Smooth muscle cell (in vitro differentiated cells): ENCODE results near the gene OSCAR. TPM values are rescaled to one million over a fixed set of nuclear protein-coding genes. Genes with fewer than 3 reads are reported as not detected.

Source experiments
- DNase-seq: peaks from one replicate; lab custom pipeline; 2025; ENCODE audit not compliant: unreplicated experiment; lab: John Stamatoyannopoulos, UW
- H2AFZ ChIP-seq: fragments of 200-600 bp; sonication (generic); 2 replicates; pipeline ENCODE4 v1.6.0; 2016; ENCODE audit warnings: antibody characterized with exemption, low read depth, mild to moderate bottlenecking
- H3F3A ChIP-seq: fragments of 200-600 bp; sonication (generic); 2 replicates; pipeline ENCODE4 v1.6.0; 2017; ENCODE audit warnings: antibody characterized with exemption, low read depth
- H3K27ac ChIP-seq: fragments of 200-600 bp; sonication (generic); 2 replicates; pipeline ENCODE4 v1.5.1; 2016; ENCODE audit warnings: low read depth, mild to moderate bottlenecking
- H3K27me3 ChIP-seq: fragments of 200-600 bp; sonication (generic); 2 replicates; pipeline ENCODE4 v1.6.1; 2016; ENCODE audit warnings: low read depth, mild to moderate bottlenecking
- H3K36me3 ChIP-seq: fragments of 200-600 bp; sonication (generic); 2 replicates; pipeline ENCODE4 v1.5.1; 2016; ENCODE audit warnings: low read depth
- H3K4me1 ChIP-seq: fragments of 200-600 bp; sonication (generic); 2 replicates; pipeline ENCODE4 v1.5.1; 2016; ENCODE audit warnings: low read depth
- H3K4me2 ChIP-seq: fragments of 200-600 bp; sonication (generic); 2 replicates; pipeline ENCODE4 v1.6.0; 2016; ENCODE audit warnings: mild to moderate bottlenecking
- H3K4me3 ChIP-seq: fragments of 200-600 bp; sonication (generic); 2 replicates; pipeline ENCODE4 v1.5.1; 2016; ENCODE audit warnings: mild to moderate bottlenecking
- H3K79me2 ChIP-seq: fragments of 200-600 bp; sonication (generic); 2 replicates; pipeline ENCODE4 v1.6.0; 2016; ENCODE audit warnings: low read depth, mild to moderate bottlenecking
- H3K9ac ChIP-seq: fragments of 200-600 bp; sonication (generic); 2 replicates; pipeline ENCODE4 v1.6.0; 2016; ENCODE audit warnings: low read depth
- H3K9me3 ChIP-seq: fragments of 200-600 bp; sonication (generic); replicated peaks from 2 replicates; pipeline ENCODE4 v1.5.1; 2016; ENCODE audit warnings: low read depth
- H4K20me1 ChIP-seq: fragments of 200-600 bp; sonication (generic); 2 replicates; pipeline ENCODE4 v1.6.0; 2016; ENCODE audit warnings: low read depth
- CTCF ChIP-seq: fragments of 200-600 bp; sonication (generic); IDR thresholded peaks from 2 replicates; pipeline ENCODE4 v1.5.1; 2017; ENCODE audit warnings: borderline replicate concordance, mild to moderate bottlenecking, antibody characterized with exemption; ENCODE audit not compliant: insufficient read depth, poor library complexity, severe bottlenecking
- WGBS: methylation state at CpG from one replicate; pipeline ENCODE4 v1.1.7; 2016; ENCODE audit warnings: low lambda C conversion rate; 5-methylcytosine and 5-hydroxymethylcytosine counted together
- polyA plus RNA-seq: library from polyadenylated mRNA; unstranded; fragments of >200 nt; fragmentation: Nextera tagmentation; extraction: Ambion mirVana; gene quantifications from 2 replicates; pipeline ENCODE4 v1.2.1, GENCODE V29; 2016
- total RNA-seq: library from RNA; depleted of rRNA; stranded (reverse); fragments of >200 nt; gene quantifications from 2 replicates; pipeline ENCODE4 v1.2.3, GENCODE V29; 2014

Gene OSCAR
- total and polyA plus RNA-seq, 2 experiments from 2014 or later = 0.90 TPM; not detected in 1

DNA sequence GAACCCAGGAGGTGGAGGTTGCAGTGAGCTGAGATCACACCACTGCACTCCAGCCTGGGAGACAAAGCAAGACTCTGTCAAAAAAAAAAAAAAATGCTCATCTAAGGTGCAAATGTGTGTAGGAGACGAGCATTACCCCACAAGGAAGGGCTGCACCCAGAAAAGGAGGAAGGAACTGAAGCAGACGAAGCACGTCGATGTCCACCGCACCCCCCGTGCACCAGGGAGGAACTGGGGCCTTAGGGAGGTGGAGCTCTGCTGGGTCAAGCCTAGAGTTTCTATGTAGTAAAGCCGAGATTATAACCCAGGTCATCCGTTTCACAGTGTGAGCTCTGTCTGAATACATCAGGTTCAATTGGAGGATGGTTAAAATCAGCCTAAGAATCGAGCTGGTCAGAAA lies 38.0 kb downstream of the OSCAR start:
- Histone ChIP-seq H3K79me2 (no peaks in the 10 kb centered on the region), H3K27ac (no peak overlapping the region), H3K9me3 (no peaks in the 10 kb centered on the region)

GRCh38 chr19:54047616-54048015 lies 53.0 kb downstream of the OSCAR start:
- Histone ChIP-seq H3K27me3 (no peaks in the 10 kb centered on the region), H3K4me2 (no peak overlapping the region), H3K4me1 (no peaks in the 10 kb centered on the region), H3K36me3 (no peaks in the 10 kb centered on the region), H3K4me3 (no peak overlapping the region), H3F3A (no peaks in the 10 kb centered on the region), H3K9ac (no peak overlapping the region), H4K20me1 (no peaks in the 10 kb centered on the region), H3K79me2 (no peaks in the 10 kb centered on the region), H3K27ac (no peak overlapping the region), H2AFZ (no peak overlapping the region), H3K9me3 (no peaks in the 10 kb centered on the region)
- WGBS = 95% methylated on average over 4 of the region's 4 CpGs
- no peak for TF ChIP-seq CTCF
- no peak for DNase-seq

More for the DNA sequence above, 38.0 kb downstream of the OSCAR start:
- no peak for DNase-seq
- H3K4me3 ChIP-seq = no peak overlapping the region
- no peak overlapping the region for H3K4me2 ChIP-seq
- no peak overlapping the region for H3K9ac ChIP-seq
- H3K4me1 ChIP-seq = no peaks in the 10 kb centered on the region
- no peaks in the 10 kb centered on the region for H3K27me3 ChIP-seq
- no peaks in the 10 kb centered on the region for H3F3A ChIP-seq
- no peak overlapping the region for H2AFZ ChIP-seq
- WGBS = 91% methylated on average over 9 of the region's 9 CpGs
- no peaks in the 10 kb centered on the region for H3K36me3 ChIP-seq
- TF ChIP-seq CTCF = no peak
- H4K20me1 ChIP-seq = no peaks in the 10 kb centered on the region

DNA sequence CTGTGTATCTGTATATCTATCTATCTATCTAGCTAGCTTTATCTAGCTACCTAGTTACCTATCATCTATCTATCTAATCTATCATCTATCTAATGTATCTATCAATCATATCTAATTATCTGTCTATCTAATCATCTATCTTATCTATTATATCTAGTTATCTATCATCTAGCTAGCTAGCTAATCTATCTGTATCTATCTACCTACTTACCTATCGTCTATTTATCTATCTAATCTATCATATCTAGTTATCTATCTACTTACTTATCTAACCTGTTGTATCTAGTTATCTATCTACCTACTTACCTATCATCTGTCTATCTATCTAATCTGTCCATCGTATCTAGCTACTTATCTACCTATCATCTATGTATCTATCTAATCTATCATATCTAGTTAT lies 54.8 kb downstream of the OSCAR start:
- no peak overlapping the region for H2AFZ ChIP-seq
- no peak overlapping the region for H3K4me3 ChIP-seq
- no peaks in the 10 kb centered on the region for H3K36me3 ChIP-seq
- H3F3A ChIP-seq = no peaks in the 10 kb centered on the region
- no peak for TF ChIP-seq CTCF
- no peaks in the 10 kb centered on the region for H3K79me2 ChIP-seq
- no peak for DNase-seq
- no peak overlapping the region for H3K4me2 ChIP-seq
- WGBS = 88% methylated on average over 2 of the region's 2 CpGs
- H3K9ac ChIP-seq = no peak overlapping the region
- no peaks in the 10 kb centered on the region for H3K4me1 ChIP-seq
- H3K27ac ChIP-seq = no peak overlapping the region
- H3K9me3 ChIP-seq = no peaks in the 10 kb centered on the region
- H3K27me3 ChIP-seq = no peaks in the 10 kb centered on the region
- no peaks in the 10 kb centered on the region for H4K20me1 ChIP-seq

Other genes starting within 250 kb of the OSCAR start
- 83.8 and 97.6 TPM in 2 replicates for gene MYADM, start 232.9 kb downstream of the OSCAR start, total RNA-seq
- 193 and 247 TPM in 2 replicates for gene MYADM, start 232.9 kb downstream of the OSCAR start, polyA plus RNA-seq
- 0.18 TPM in 1 of 2 replicates, not detected in the other for gene PRKCG, start 218.6 kb downstream of the OSCAR start, total RNA-seq
- gene PRKCG, start 218.6 kb downstream of the OSCAR start, polyA plus RNA-seq = 0.51 and 0.59 TPM in 2 replicates
- 2.3 and 6.1 TPM in 2 replicates for gene CACNG7, start 191.5 kb downstream of the OSCAR start, total RNA-seq
- gene CACNG7, start 191.5 kb downstream of the OSCAR start, polyA plus RNA-seq = 0.59 and 1.3 TPM in 2 replicates
- gene CACNG8, start 137.9 kb downstream of the OSCAR start, total RNA-seq = 0.04 and 0.31 TPM in 2 replicates
- 0.03 and 0.19 TPM in 2 replicates for gene CACNG8, start 137.9 kb downstream of the OSCAR start, polyA plus RNA-seq
- 0.13 TPM in 1 of 2 replicates, not detected in the other for gene CACNG6, start 109.2 kb downstream of the OSCAR start, total RNA-seq
- gene CACNG6, start 109.2 kb downstream of the OSCAR start, polyA plus RNA-seq = not detected in 2 replicates
- not detected in 2 replicates for gene VSTM1, start 36.9 kb downstream of the OSCAR start, total RNA-seq
- gene VSTM1, start 36.9 kb downstream of the OSCAR start, polyA plus RNA-seq = not detected in 2 replicates
- gene TARM1, start 19.4 kb downstream of the OSCAR start, total RNA-seq = not detected in 2 replicates
- not detected in 2 replicates for gene TARM1, start 19.4 kb downstream of the OSCAR start, polyA plus RNA-seq
- gene NDUFA3, start 2.1 kb upstream of the OSCAR start, total RNA-seq = 9.5 and 29.8 TPM in 2 replicates
- 249 and 264 TPM in 2 replicates for gene NDUFA3, start 2.1 kb upstream of the OSCAR start, polyA plus RNA-seq
- gene TFPT, start 14.9 kb upstream of the OSCAR start, total RNA-seq = 14.2 and 17.1 TPM in 2 replicates
- gene TFPT, start 14.9 kb upstream of the OSCAR start, polyA plus RNA-seq = 56.0 and 58.1 TPM in 2 replicates
- gene PRPF31, start 15.0 kb upstream of the OSCAR start, total RNA-seq = 40.9 and 42.8 TPM in 2 replicates
- gene PRPF31, start 15.0 kb upstream of the OSCAR start, polyA plus RNA-seq = 77.1 and 81.2 TPM in 2 replicates
- 12.4 and 14.1 TPM in 2 replicates for gene CNOT3, start 37.0 kb upstream of the OSCAR start, total RNA-seq
- 31.4 and 37.6 TPM in 2 replicates for gene CNOT3, start 37.0 kb upstream of the OSCAR start, polyA plus RNA-seq
- 3.2 and 10.9 TPM in 2 replicates for gene LENG1, start 58.9 kb upstream of the OSCAR start, total RNA-seq
- gene LENG1, start 58.9 kb upstream of the OSCAR start, polyA plus RNA-seq = 14.1 and 17.6 TPM in 2 replicates
- gene TMC4, start 72.4 kb upstream of the OSCAR start, total RNA-seq = 5.9 and 7.3 TPM in 2 replicates
- gene TMC4, start 72.4 kb upstream of the OSCAR start, polyA plus RNA-seq = 6.7 and 28.0 TPM in 2 replicates
- 76.8 and 110 TPM in 2 replicates for gene MBOAT7, start 88.8 kb upstream of the OSCAR start, total RNA-seq
- 106 and 195 TPM in 2 replicates for gene MBOAT7, start 88.8 kb upstream of the OSCAR start, polyA plus RNA-seq
- 45.8 and 53.7 TPM in 2 replicates for gene TSEN34, start 90.5 kb upstream of the OSCAR start, total RNA-seq
- gene TSEN34, start 90.5 kb upstream of the OSCAR start, polyA plus RNA-seq = 79.5 and 91.7 TPM in 2 replicates
- 1,047 and 1,149 TPM in 2 replicates for gene RPS9, start 100.1 kb upstream of the OSCAR start, total RNA-seq
- 347 and 352 TPM in 2 replicates for gene RPS9, start 100.1 kb upstream of the OSCAR start, polyA plus RNA-seq
- not detected in 2 replicates for gene LILRB3, start 122.2 kb upstream of the OSCAR start, total RNA-seq
- gene LILRB3, start 122.2 kb upstream of the OSCAR start, polyA plus RNA-seq = 0.06 and 0.70 TPM in 2 replicates
- gene LILRA6, start 142.0 kb upstream of the OSCAR start, total RNA-seq = not detected in 2 replicates
- gene LILRA6, start 142.0 kb upstream of the OSCAR start, polyA plus RNA-seq = not detected in 2 replicates
- not detected in 2 replicates for gene LILRB5, start 156.5 kb upstream of the OSCAR start, total RNA-seq
- gene LILRB5, start 156.5 kb upstream of the OSCAR start, polyA plus RNA-seq = not detected in 2 replicates
- gene LILRB2, start 180.3 kb upstream of the OSCAR start, total RNA-seq = not detected in 2 replicates
- gene LILRB2, start 180.3 kb upstream of the OSCAR start, polyA plus RNA-seq = not detected in 2 replicates
- gene LILRA5, start 212.4 kb upstream of the OSCAR start, total RNA-seq = not detected in 2 replicates
- not detected in 2 replicates for gene LILRA5, start 212.4 kb upstream of the OSCAR start, polyA plus RNA-seq
- not detected in 2 replicates for gene LILRA4, start 238.4 kb upstream of the OSCAR start, total RNA-seq
- gene LILRA4, start 238.4 kb upstream of the OSCAR start, polyA plus RNA-seq = not detected in 2 replicates